ENCODE data around the gene GATA3.

DNA sequence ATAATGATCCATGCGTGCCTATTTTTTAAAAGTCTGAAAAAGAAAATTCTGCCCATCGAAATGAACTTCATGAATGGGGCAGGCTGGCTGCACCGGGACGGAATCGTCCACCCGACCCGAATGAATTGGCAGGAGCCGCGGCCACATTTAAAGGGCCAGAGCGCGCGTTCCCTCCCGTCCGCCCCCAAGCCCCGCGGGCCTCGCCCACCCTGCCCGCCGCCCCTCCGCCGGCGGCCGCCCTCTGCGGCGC lies 319 bp upstream of the GATA3 start:
- TF ChIP-seq CTCF (conservative IDR thresholded peaks at IDR 0.05; ENCODE audit: low read depth, low read length) (no peak), EZH2 (IDR thresholded peaks at IDR 0.05; ENCODE audit: borderline replicate concordance, low read depth, low read length, poor library complexity, severe bottlenecking) (no peak)
